SU-DHL-6 (cell line): ENCODE results near the gene ARL1.
"Not testable (repeated sequence)": the region's sequence is repeated elsewhere in the genome, so short reads cannot be mapped to it uniquely, and the experiment has no call there.

Source experiments
- H2AFZ ChIP-seq: fragments of 200-600 bp; sonication (generic); 2 replicates; pipeline ENCODE4 v1.6.1; 2014; ENCODE audit warnings: low read depth, mild to moderate bottlenecking, moderate library complexity, mixed read lengths, antibody characterized with exemption, low read length; ENCODE audit not compliant: severe bottlenecking
- H3F3A ChIP-seq: fragments of 200-600 bp; shearing (Covaris generic); 2 replicates; pipeline ENCODE4 v1.6.0; 2016; ENCODE audit warnings: antibody characterized with exemption, mild to moderate bottlenecking; ENCODE audit not compliant: insufficient read depth
- H3K27ac ChIP-seq: fragments of 200-600 bp; sonication (generic); 2 replicates; pipeline ENCODE4 v1.5.1; 2016; ENCODE audit warnings: low read depth, mild to moderate bottlenecking, low read length, moderate library complexity, mixed read lengths
- H3K27me3 ChIP-seq: fragments of 200-600 bp; sonication (generic), shearing (Covaris generic); 2 replicates; pipeline ENCODE4 v1.6.0; 2014; ENCODE audit warnings: mild to moderate bottlenecking, low read length
- H3K36me3 ChIP-seq: fragments of 200-600 bp; sonication (generic); 2 replicates; pipeline ENCODE4 v1.6.1; 2014; ENCODE audit warnings: mild to moderate bottlenecking, low read length, mixed read lengths
- H3K4me2 ChIP-seq: fragments of 300-600, 200-600 bp; shearing (Covaris generic), sonication (generic); 2 replicates; pipeline ENCODE4 v1.6.0; 2014; ENCODE audit warnings: low read length, low read depth, mild to moderate bottlenecking; ENCODE audit not compliant: poor library complexity, severe bottlenecking
- H3K4me3 ChIP-seq: fragments of 200-600 bp; sonication (generic); 2 replicates; pipeline ENCODE4 v1.5.1; 2014; ENCODE audit warnings: antibody characterized with exemption, low read length, mild to moderate bottlenecking, mixed read lengths; ENCODE audit not compliant: insufficient read depth, poor library complexity, severe bottlenecking
- H3K79me2 ChIP-seq: fragments of 200-600 bp; sonication (generic); 2 replicates; pipeline ENCODE4 v1.6.1; 2014; ENCODE audit warnings: mild to moderate bottlenecking, low read length, moderate library complexity; ENCODE audit not compliant: insufficient read depth
- H3K9ac ChIP-seq: fragments of 200-600 bp; sonication (generic); 2 replicates; pipeline ENCODE4 v1.7.0; 2014; ENCODE audit warnings: mild to moderate bottlenecking, low read length
- H3K9me2 ChIP-seq: fragments of 200-600 bp; sonication (generic); replicated peaks from 2 replicates; pipeline ENCODE4 v1.6.1; 2014; ENCODE audit warnings: low read length; ENCODE audit not compliant: insufficient read depth
- H3K9me3 ChIP-seq: fragments of 200-600 bp; sonication (generic); 2 replicates; pipeline ENCODE4 v1.6.1; 2014; ENCODE audit warnings: low read length, mixed read lengths; ENCODE audit not compliant: insufficient read depth
- H4K20me1 ChIP-seq: fragments of 200-600 bp; sonication (generic); 2 replicates; pipeline ENCODE4 v1.6.1; 2014; ENCODE audit warnings: low read depth, mild to moderate bottlenecking, antibody characterized with exemption, low read length, moderate library complexity, mixed read lengths
- EZH2phosphoT487 ChIP-seq: fragments of 200-600 bp; sonication (generic), shearing (Covaris generic); conservative IDR thresholded peaks from 2 replicates; pipeline ENCODE4 v1.6.1; 2018; ENCODE audit warnings: mild to moderate bottlenecking, antibody characterized with exemption, low read length, moderate library complexity, mixed read lengths
- TF ChIP-seq, protein P1 (sequence below): fragments of 200-600 bp; sonication (generic); IDR thresholded peaks from one replicate; pipeline ENCODE4 v1.5.1; 2017; ENCODE audit warnings: antibody characterized with exemption, mild to moderate bottlenecking, low read length, moderate library complexity; ENCODE audit not compliant: insufficient read depth, poor library complexity, severe bottlenecking

Gene ARL1

DNA sequence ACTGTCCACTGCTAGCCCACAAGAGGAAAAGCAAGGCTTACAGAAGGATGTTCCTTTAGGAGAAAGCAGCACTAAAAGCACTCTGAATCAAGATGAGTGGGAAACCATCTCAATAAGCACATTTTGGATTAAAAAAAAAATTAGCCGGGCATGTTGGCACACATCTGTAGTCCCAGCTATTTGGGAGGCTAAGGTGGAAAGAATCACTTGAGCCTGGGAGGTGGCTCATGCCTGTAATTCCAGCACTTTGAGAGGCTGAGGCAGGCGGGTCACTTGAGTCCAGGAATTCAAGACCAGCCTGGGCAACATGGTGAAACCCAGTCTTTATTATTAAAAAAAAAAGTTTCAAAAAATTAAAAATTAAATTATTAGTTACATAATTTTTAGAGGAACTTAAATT lies 17.0 kb upstream of the ARL1 start:
- no peak overlapping the region for H3K4me3 ChIP-seq
- no peaks in the 10 kb centered on the region for H3K9me3 ChIP-seq
- H3K36me3 ChIP-seq = no peaks in the 10 kb centered on the region
- H3K27me3 ChIP-seq = no peaks in the 10 kb centered on the region
- H3K79me2 ChIP-seq = no peaks in the 10 kb centered on the region
- no peaks in the 10 kb centered on the region for H3K9me2 ChIP-seq
- no peak overlapping the region for H3K27ac ChIP-seq
- H3K9ac ChIP-seq = no peak overlapping the region
- TF ChIP-seq, protein P1, sequence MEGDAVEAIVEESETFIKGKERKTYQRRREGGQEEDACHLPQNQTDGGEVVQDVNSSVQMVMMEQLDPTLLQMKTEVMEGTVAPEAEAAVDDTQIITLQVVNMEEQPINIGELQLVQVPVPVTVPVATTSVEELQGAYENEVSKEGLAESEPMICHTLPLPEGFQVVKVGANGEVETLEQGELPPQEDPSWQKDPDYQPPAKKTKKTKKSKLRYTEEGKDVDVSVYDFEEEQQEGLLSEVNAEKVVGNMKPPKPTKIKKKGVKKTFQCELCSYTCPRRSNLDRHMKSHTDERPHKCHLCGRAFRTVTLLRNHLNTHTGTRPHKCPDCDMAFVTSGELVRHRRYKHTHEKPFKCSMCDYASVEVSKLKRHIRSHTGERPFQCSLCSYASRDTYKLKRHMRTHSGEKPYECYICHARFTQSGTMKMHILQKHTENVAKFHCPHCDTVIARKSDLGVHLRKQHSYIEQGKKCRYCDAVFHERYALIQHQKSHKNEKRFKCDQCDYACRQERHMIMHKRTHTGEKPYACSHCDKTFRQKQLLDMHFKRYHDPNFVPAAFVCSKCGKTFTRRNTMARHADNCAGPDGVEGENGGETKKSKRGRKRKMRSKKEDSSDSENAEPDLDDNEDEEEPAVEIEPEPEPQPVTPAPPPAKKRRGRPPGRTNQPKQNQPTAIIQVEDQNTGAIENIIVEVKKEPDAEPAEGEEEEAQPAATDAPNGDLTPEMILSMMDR = no peak
- TF ChIP-seq EZH2phosphoT487 = no peak
- no peaks in the 10 kb centered on the region for H3F3A ChIP-seq
- no peaks in the 10 kb centered on the region for H4K20me1 ChIP-seq
- H3K4me2 ChIP-seq = no peak overlapping the region
- H2AFZ ChIP-seq = no peak overlapping the region

DNA sequence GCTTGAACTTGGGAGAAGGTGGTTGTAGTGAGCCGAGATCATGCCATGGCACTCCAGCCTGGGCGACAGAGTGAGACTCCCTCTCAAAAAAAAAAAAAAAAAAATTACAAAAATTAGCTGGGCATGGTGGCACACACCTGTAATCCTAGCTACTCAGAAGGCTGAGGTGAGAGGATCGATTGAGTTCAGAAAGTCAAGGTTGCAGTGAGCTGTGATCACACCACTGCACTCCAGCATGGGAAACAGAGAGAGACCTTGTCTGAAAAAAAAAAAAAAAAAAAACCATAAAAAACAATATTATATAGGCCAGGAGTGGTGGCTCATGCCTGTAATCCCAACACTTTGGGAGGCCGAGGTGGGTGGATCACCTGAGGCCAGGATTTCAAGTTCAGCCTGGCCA lies 14.5 kb upstream of the ARL1 start:
- not testable (repeated sequence) for H3K9me2 ChIP-seq, H3K27ac ChIP-seq, H3F3A ChIP-seq, H3K27me3 ChIP-seq, H3K4me3 ChIP-seq, H3K79me2 ChIP-seq, H3K9me3 ChIP-seq, H3K9ac ChIP-seq, H4K20me1 ChIP-seq, H3K36me3 ChIP-seq, H2AFZ ChIP-seq, H3K4me2 ChIP-seq

DNA sequence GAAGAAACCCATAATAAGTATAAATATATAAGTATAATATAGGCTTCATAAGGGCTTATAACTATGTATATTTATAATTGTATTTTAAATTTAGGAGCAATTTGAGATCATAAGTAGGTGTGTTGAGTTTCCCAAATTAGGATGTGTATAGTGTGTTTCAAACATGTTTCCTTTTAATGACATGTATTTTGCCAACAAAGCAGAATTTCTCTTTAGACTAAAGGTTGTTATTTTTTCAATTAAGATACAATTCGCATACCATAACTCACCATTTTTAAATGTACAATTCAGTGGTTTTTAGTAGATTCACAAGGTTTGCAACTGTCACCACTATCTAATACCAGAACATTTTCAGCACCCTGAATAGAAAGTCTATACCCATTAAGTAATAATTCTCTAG lies 7.7 kb upstream of the ARL1 start:
- H3F3A ChIP-seq = no peaks in the 10 kb centered on the region
- H3K4me2 ChIP-seq = no peak overlapping the region
- no peaks in the 10 kb centered on the region for H3K79me2 ChIP-seq
- no peaks in the 10 kb centered on the region for H4K20me1 ChIP-seq
- H2AFZ ChIP-seq = no peak overlapping the region
- H3K27me3 ChIP-seq = no peaks in the 10 kb centered on the region
- no peaks in the 10 kb centered on the region for H3K9me3 ChIP-seq
- no peak overlapping the region for H3K4me3 ChIP-seq
- TF ChIP-seq EZH2phosphoT487 = no peak
- TF ChIP-seq, protein P1 = no peak
- H3K27ac ChIP-seq = no peak overlapping the region
- H3K36me3 ChIP-seq = no peaks in the 10 kb centered on the region
- no peak overlapping the region for H3K9ac ChIP-seq
- no peaks in the 10 kb centered on the region for H3K9me2 ChIP-seq

DNA sequence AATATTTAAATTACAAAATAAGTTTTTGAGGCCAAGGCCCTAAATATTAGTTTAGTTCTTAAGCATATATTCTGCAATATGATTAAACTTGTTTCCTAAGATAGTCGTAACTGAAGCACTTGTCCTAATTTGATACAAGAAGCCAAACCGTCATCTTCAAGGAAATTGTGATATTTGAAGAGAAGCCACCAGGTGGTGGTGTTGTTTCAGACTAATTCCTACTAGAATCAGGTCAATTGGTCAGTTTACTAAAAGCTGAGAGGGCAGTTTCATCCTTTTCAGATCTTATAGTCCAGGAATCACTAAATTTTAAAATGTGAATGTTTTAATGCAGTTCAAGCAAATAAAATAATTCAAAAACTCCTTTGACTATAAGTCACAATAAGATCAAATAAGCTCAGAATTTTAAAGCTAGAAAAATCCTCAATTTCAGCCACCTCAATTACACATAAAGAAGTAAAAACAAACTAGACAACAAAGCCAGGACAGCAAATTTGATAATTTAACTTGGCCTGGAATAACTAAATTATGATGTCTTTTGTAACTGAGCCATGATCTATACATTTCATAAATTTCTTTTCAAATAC lies 7.1 kb upstream of the ARL1 start:
- H4K20me1 ChIP-seq = no peaks in the 10 kb centered on the region
- H3K27me3 ChIP-seq = no peaks in the 10 kb centered on the region
- TF ChIP-seq, protein P1 = peak; percentile 67
- TF ChIP-seq EZH2phosphoT487 = no peak
- H3K4me2 ChIP-seq = no peak overlapping the region
- H3K9me2 ChIP-seq = no peaks in the 10 kb centered on the region
- no peak overlapping the region for H2AFZ ChIP-seq
- no peaks in the 10 kb centered on the region for H3F3A ChIP-seq
- H3K9me3 ChIP-seq = no peaks in the 10 kb centered on the region
- H3K27ac ChIP-seq = no peak overlapping the region
- no peak overlapping the region for H3K9ac ChIP-seq
- H3K4me3 ChIP-seq = no peak overlapping the region
- H3K79me2 ChIP-seq = no peaks in the 10 kb centered on the region
- no peaks in the 10 kb centered on the region for H3K36me3 ChIP-seq

DNA sequence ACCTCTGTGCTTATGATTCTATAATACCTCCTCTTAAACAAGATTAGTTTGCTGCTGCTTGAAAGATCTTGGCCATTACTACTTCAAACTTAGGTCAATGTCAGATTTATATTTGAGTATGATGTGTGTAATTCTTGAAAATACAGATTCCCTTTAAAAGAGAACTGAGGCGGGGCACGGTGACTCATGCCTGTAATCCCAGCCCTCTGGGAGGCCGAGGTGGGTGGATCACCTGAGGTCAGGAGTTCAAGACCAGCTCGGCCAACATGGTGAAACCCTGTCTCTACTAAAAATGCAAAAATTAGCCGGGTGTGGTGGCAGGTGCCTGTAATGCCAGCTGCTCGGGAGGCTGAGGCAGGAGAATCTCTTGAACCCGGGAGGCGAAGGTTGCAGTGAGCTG lies 2.6 kb upstream of the ARL1 start:
- H3K79me2 ChIP-seq = peaks cover 24% of the 10 kb centered on the region
- H2AFZ ChIP-seq, H3K9me2 ChIP-seq, H3F3A ChIP-seq, H3K4me3 ChIP-seq, H3K27me3 ChIP-seq, H4K20me1 ChIP-seq, H3K9ac ChIP-seq, H3K9me3 ChIP-seq, H3K36me3 ChIP-seq, H3K27ac ChIP-seq, H3K4me2 ChIP-seq: not testable (repeated sequence)
